GM21825 (cell line): ENCODE measurements around the gene CBLN3.
"Not testable (repeated sequence)": the region's sequence is repeated elsewhere in the genome, so short reads cannot be mapped to it uniquely, and the experiment has no call there.

Source experiments
- ATAC-seq: cut with Tn5 transposase; IDR thresholded peaks from one replicate; pipeline ENCODE4 v1.9.1; 2021; ENCODE audit warnings: mild to moderate bottlenecking, moderate library complexity; ENCODE audit not compliant: unreplicated experiment

Gene CBLN3

GRCh38 chr14:24429395-24430142 is at the start of gene CBLN3, which contains the start of gene KHNYN:
Gene CBLN3 (minus strand): TSS chr14:24429668. CDS start chr14:24429054, 614 bp downstream.
Gene KHNYN (plus strand): TSS chr14:24429954. CDS start chr14:24430731, 777 bp downstream.
- ATAC-seq: peak; percentile 82

DNA sequence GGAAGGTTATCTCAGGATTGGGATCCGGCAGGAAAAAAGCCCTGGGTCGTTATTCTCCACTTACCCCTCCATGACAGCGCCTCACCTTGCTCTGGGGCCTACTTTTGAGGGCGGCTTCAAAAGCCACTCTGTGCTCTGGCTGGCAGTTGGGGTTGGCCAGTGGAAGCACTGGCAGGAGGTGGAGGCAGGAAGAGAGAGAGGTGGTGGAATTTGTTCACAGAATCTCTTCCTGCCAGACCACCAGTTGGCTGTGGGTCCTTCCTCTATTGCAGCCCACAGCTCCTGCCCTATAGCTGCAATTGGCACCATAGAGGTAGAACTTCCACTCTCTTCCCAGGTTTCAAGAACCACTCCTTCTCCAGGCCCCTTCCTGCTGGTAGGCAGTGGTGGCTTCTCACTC is 45.8 kb upstream of the CBLN3 start:
- no peak for ATAC-seq

DNA sequence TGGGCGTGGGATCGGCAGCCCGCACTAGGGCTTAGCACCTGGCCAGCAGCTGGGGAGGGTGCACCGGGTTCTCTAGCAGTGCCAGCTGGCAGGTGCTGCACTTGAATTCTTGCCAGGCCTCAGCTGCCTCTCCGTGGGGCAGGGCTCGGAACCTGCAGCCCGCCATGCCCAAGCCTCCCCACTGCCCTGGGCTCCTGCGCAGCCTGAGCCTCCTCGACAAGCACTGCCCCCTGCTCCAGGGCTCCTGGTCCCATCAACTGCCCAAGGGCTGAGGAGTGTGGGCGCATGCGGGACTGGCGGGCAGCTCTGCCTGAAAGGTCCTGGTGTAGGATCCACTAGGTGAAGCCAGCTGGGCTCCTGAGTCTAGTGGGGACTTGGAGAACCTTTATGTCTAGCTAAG is 43.7 kb upstream of the CBLN3 start:
- ATAC-seq: no peak

GRCh38 chr14:24470450-24470849 is 41.0 kb upstream of the CBLN3 start:
- not testable (repeated sequence) for ATAC-seq

GRCh38 chr14:24465805-24466204 is 36.3 kb upstream of the CBLN3 start:
- no peak for ATAC-seq

GRCh38 chr14:24465368-24465767 is 35.9 kb upstream of the CBLN3 start:
- ATAC-seq: no peak

- no peak for ATAC-seq
Measured at GRCh38 chr14:24463884-24464785, 34.7 kb upstream of the CBLN3 start.

GRCh38 chr14:24463017-24463883 is 33.8 kb upstream of the CBLN3 start:
- ATAC-seq: no peak

DNA sequence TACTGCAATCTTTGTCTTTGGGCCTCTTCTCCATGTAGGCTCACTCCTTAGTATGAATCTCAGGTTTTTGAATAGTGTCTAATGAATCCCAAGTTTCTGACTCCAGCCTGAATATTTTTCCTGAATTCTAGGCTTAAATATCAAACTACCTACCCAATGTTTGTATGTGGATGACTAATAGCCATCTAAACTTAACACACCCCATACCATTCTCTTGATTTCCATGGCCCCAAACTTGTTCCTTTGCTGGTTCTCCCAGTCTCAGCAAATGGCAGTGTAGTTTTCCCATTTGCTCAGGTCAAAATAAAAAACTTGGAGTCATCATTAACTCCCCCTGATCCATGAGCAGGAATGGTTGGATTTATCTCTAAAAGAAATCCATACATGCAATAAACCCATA is 31.9 kb upstream of the CBLN3 start:
- ATAC-seq: no peak

DNA sequence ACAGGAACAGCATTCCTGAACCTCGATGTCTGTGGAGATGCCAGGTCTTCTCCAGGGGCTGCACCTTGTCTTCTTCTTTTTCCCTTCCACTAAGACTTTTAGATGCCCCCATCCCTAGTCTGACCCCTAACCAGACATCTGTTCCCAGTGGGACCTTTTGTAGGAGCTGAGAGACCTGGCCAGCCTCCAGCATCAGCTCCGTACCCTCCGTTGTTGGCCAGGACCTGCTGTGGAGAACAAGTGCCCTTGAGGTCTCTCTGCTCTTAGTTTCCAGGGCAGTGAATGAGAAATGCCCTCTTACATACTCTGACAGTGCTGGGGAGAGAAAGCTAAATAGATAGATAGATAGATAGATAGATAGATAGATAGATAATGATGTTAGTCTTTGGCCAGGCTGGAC is 29.9 kb upstream of the CBLN3 start:
- ATAC-seq: no peak

DNA sequence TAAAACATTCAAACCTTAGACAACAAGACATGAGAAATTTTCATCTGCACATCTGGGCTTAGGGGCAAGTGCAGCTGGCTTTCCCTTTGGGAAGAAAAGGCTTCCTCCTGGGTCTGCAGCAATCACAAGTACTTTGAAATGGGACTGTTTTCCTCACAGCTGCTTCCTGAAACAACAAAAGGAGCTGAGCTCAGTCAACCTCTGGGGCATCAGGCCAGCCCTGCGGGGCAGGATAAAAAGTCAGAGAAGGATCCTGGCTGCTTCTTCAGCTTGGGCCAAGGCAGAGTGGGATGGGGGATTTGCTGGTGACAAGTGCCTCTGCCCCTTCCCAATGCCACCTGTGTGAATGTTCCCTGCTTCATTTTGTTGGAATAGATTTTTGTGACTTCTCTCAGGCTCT is 29.3 kb upstream of the CBLN3 start:
- no peak for ATAC-seq

DNA sequence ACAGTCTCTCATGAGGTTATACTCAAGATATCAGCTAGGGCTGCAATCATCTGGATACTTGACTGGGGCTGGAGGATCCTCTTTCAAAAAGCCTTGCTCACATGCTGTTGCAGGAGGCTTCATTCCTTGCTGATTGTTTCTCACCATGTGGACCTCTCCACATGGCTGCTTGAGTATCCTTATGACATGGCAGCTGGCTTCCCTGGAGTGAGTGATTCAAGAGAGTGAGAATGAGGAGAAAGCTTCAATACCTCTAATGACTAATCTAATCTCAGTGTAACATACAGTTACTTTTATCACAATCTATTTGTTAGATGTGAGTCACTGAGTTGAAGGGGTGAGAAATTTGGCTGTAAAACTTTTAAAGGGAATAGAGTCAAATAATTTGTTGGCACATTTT is 27.5 kb upstream of the CBLN3 start:
- no peak for ATAC-seq

- not testable (repeated sequence) for ATAC-seq
Measured at GRCh38 chr14:24450828-24451227, 21.4 kb upstream of the CBLN3 start.

DNA sequence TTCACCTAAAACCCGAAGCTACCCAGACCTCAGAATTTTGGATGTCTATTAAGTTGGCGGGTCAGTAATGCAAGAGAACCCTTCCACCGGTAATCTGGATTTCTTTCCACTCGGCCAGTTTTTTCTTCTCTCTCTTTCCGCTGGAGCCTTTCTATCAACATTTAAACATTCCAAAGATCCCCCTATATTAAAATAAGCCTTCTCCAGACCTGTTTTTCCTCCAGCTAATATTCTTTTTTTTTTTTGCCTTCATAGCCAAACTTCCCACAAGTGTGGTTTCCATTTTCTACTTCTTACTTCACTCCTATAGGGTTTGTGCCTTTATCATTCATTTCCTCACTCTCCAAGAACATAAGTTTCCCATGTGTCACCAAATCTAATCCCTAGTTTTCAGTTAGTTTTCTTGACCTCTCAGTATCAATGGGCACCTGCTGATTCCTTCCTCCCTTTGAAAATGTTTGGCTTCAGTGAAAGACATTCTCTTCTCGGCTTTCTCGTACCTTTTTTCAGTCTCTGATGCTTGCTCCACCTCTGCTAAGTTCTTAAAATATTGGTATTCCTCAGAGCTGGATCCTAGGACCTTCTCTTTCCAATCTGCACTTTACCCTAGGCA is 13.7 kb upstream of the CBLN3 start:
- ATAC-seq: no peak

DNA sequence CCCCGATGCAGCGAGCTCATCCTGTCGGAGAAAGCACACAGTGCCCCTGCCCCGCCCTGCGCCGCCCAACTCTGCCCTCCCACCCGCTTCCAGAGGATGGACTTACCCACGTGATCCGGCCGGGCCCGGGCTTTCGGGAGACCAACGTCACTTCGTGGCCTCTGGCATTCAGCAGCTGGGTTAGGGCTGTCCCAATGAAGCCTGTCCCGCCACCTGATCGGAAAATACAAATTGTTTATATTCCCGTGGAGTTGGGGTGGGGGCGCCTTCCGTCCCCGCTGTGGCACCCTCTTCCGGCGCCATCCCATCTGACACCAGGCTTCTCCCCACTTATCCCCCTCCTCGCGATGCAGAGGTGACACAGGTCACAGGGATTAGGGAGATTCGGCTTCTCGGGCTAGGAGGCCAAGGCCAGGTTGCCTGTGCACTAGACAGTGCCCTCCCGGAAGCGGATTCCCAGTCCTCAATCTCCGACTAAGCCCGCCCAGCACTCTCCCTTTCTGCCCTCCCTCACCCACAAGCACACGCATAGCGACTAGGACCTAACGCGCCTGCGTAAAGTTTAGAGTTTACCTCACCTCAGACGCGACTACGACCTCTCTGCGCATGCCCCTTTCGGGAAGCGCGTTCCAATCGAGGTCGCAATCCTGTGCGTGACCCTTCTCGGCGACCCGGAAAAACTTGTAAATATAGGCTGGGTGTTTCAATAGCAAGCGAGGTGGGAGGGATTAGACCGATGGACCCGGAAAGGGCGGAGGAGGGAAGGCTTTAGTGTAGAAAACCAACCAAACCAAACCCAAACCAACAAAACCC is 13.0 kb upstream of the CBLN3 start, which contains the start of gene SDR39U1:
Gene SDR39U1 (minus strand): TSS at position 537 of the 813 bp plus-strand sequence. CDS start 7 bp downstream, at position 530.
- ATAC-seq: peak; percentile 88

- ATAC-seq: peak; percentile 1
Measured at GRCh38 chr14:24441904-24442239, 12.4 kb upstream of the CBLN3 start.

GRCh38 chr14:24441485-24441884 is 12.0 kb upstream of the CBLN3 start:
- no peak for ATAC-seq

DNA sequence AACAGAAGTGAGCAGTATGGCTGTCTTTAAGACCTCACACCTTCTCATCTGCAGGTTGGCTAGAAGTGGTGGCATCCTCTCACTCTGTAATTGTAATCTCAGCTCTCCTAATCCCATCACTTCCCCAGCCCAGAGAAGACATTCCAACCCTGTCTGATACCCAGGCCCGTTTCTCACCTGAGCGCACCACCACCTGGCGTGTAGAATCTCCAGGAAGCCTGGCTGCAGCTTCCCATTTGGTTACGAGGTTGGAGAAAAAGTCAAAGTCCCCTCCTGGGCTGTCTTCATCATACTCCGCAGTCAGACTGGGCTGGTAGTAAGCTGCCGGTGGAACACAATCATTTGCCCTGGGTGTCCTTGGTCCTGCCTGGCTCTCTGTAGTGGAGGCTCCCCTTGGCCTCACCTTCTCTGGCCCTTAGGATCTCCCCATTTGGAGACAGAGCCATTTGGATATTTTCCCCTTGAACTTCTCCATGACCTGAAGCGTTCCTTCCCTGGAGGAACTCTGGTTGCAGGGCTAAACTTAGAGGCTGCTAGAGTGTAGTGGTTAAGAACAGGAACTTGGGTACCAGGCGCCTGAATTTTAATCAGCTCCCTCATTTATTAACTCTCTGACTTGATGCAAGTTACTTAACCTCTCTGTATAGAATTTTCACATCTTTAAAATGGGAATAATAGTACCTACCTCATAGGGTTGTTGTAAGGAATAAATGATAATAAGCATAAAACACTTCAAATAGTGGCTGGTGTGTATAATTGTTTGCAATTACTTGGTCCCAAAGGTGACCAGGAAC is 11.3 kb upstream of the CBLN3 start:
- ATAC-seq: no peak
